ENCODE measurements around the gene COL17A1. TPM values are rescaled to one million over a fixed set of nuclear protein-coding genes. Genes with fewer than 3 reads are reported as not detected.

COL17A1 gene
- polyA plus RNA-seq, 1 experiment: 0.01 TPM

- ChIA-PET CTCF (interaction anchor here (0.7 to 1.1 kb wide), 4 partner anchors 10 to 306 kb away, joined by 3 to 4 read pairs (median 3); no protein-coding TSS in a partner anchor), POLR2A (no interaction called here)
- Histone ChIP-seq H3K36me3 (ENCODE audit: control insufficient read depth, insufficient read depth, low read length) (peaks cover 6% of the 10 kb centered on the region), H3K4me3 (ENCODE audit: low read depth, low read length) (no peak overlapping the region), H3K27me3 (ENCODE audit: control insufficient read depth, insufficient read depth, low read length) (no peaks in the 10 kb centered on the region)
- no peak for DNase-seq (ENCODE audit: low read depth)
- TF ChIP-seq CTCF (IDR thresholded peaks at IDR 0.05; ENCODE audit: insufficient read depth, low read depth, low read length): no peak
Measured at GRCh38 chr10:104018471-104018870, 67.2 kb downstream of the COL17A1 start.

GRCh38 chr10:104016661-104017060, 69.0 kb downstream of the COL17A1 start:
- no peak for DNase-seq (ENCODE audit: low read depth)
- no peak for TF ChIP-seq CTCF (IDR thresholded peaks at IDR 0.05; ENCODE audit: insufficient read depth, low read depth, low read length)
- H3K27me3 ChIP-seq (ENCODE audit: control insufficient read depth, insufficient read depth, low read length): no peaks in the 10 kb centered on the region
- H3K36me3 ChIP-seq (ENCODE audit: control insufficient read depth, insufficient read depth, low read length): peaks cover 5% of the 10 kb centered on the region
- no peak overlapping the region for H3K4me3 ChIP-seq (ENCODE audit: low read depth, low read length)
- CTCF ChIA-PET: interaction anchor here (0.6 kb wide), 1 partner anchor 304 kb away, joined by 3 read pairs; no protein-coding TSS in a partner anchor
- POLR2A ChIA-PET: no interaction called here

GRCh38 chr10:104014176-104014575, 71.5 kb downstream of the COL17A1 start:
- H3K27me3 ChIP-seq (ENCODE audit: control insufficient read depth, insufficient read depth, low read length): no peaks in the 10 kb centered on the region
- no peak overlapping the region for H3K4me3 ChIP-seq (ENCODE audit: low read depth, low read length)
- no peaks in the 10 kb centered on the region for H3K36me3 ChIP-seq (ENCODE audit: control insufficient read depth, insufficient read depth, low read length)
- DNase-seq (ENCODE audit: low read depth): no peak
- ChIA-PET POLR2A (no interaction called here), CTCF (interaction anchor here (1.4 kb wide), 1 partner anchor 11 kb away, joined by 3 read pairs; no protein-coding TSS in a partner anchor)
- no peak for TF ChIP-seq CTCF (IDR thresholded peaks at IDR 0.05; ENCODE audit: insufficient read depth, low read depth, low read length)

GRCh38 chr10:104013489-104013888, 72.2 kb downstream of the COL17A1 start:
- H3K36me3 ChIP-seq (ENCODE audit: control insufficient read depth, insufficient read depth, low read length): no peaks in the 10 kb centered on the region
- DNase-seq (ENCODE audit: low read depth): no peak
- H3K27me3 ChIP-seq (ENCODE audit: control insufficient read depth, insufficient read depth, low read length): no peaks in the 10 kb centered on the region
- no peak for TF ChIP-seq CTCF (IDR thresholded peaks at IDR 0.05; ENCODE audit: insufficient read depth, low read depth, low read length)
- CTCF ChIA-PET: interaction anchor here (0.9 kb wide), 1 partner anchor 125 kb away, joined by 3 read pairs; no protein-coding TSS in a partner anchor
- POLR2A ChIA-PET: no interaction called here
- H3K4me3 ChIP-seq (ENCODE audit: low read depth, low read length): no peak overlapping the region

- TF ChIP-seq CTCF (IDR thresholded peaks at IDR 0.05; ENCODE audit: insufficient read depth, low read depth, low read length): no peak
- POLR2A ChIA-PET: no interaction called here
- DNase-seq (ENCODE audit: low read depth): no peak
- no peaks in the 10 kb centered on the region for H3K27me3 ChIP-seq (ENCODE audit: control insufficient read depth, insufficient read depth, low read length)
- no peaks in the 10 kb centered on the region for H3K36me3 ChIP-seq (ENCODE audit: control insufficient read depth, insufficient read depth, low read length)
- CTCF ChIA-PET: interaction anchor here (1.4 to 1.5 kb wide), 2 partner anchors 9 to 124 kb away, joined by 4 read pairs; no protein-coding TSS in a partner anchor
- H3K4me3 ChIP-seq (ENCODE audit: low read depth, low read length): no peak overlapping the region
Measured at GRCh38 chr10:104011904-104012303, 73.8 kb downstream of the COL17A1 start.
